OCI-LY3 (cell line): ENCODE results near the gene LPCAT2.

Experiments used
- CTCF ChIP-seq: fragments of 200-600, 300-600 bp; sonication (generic); IDR thresholded peaks from 2 replicates; pipeline ENCODE4 v1.5.1; 2014; ENCODE audit warnings: antibody characterized with exemption, low read length, low read depth
- EZH2phosphoT487 ChIP-seq: fragments of 200-600 bp; shearing (Covaris generic); IDR thresholded peaks from 2 replicates; pipeline ENCODE4 v1.6.1; 2018; ENCODE audit warnings: antibody characterized with exemption, mixed run types, low read depth

- TF ChIP-seq CTCF = no peak
- no peak for TF ChIP-seq EZH2phosphoT487
Measured at GRCh38 chr16:55539488-55539887, 30.6 kb downstream of the LPCAT2 start.
